GM19328 (cell line): Measurements from ENCODE around the gene BCO1.

Source experiments
- ATAC-seq: cut with Tn5 transposase; IDR thresholded peaks from one replicate; pipeline ENCODE4 v1.9.1; 2021; ENCODE audit warnings: mild to moderate bottlenecking, moderate library complexity; ENCODE audit not compliant: unreplicated experiment

The BCO1 gene

GRCh38 chr16:81232740-81233367 lies 5.6 kb upstream of the BCO1 start:
- no peak for ATAC-seq

- ATAC-seq: no peak
These were observed 1.2 kb upstream of the BCO1 start for GRCh38 chr16:81237282-81237681.

GRCh38 chr16:81237942-81238295 lies 570 bp upstream of the BCO1 start:
- no peak for ATAC-seq

GRCh38 chr16:81239367-81240121 lies 1.1 kb downstream of the BCO1 start:
- ATAC-seq: no peak

GRCh38 chr16:81241706-81242105 lies 3.2 kb downstream of the BCO1 start:
- ATAC-seq: no peak

- no peak for ATAC-seq
These were observed 4.6 kb downstream of the BCO1 start for GRCh38 chr16:81242977-81243618.

GRCh38 chr16:81243942-81244341 lies 5.5 kb downstream of the BCO1 start:
- no peak for ATAC-seq

GRCh38 chr16:81251871-81252270 lies 13.4 kb downstream of the BCO1 start:
- ATAC-seq: no peak

GRCh38 chr16:81253141-81253540 lies 14.7 kb downstream of the BCO1 start:
- ATAC-seq: no peak

GRCh38 chr16:81254922-81255526 lies 16.5 kb downstream of the BCO1 start:
- ATAC-seq: no peak

- ATAC-seq: no peak
These were observed 21.4 kb downstream of the BCO1 start for GRCh38 chr16:81259916-81260315.

GRCh38 chr16:81261049-81261648 lies 22.7 kb downstream of the BCO1 start:
- no peak for ATAC-seq

GRCh38 chr16:81263470-81264220 lies 25.2 kb downstream of the BCO1 start:
- ATAC-seq: no peak

GRCh38 chr16:81264386-81264785 lies 25.9 kb downstream of the BCO1 start:
- no peak for ATAC-seq

- no peak for ATAC-seq
These were observed 26.6 kb downstream of the BCO1 start for GRCh38 chr16:81265052-81265451.

GRCh38 chr16:81265658-81266451 lies 27.4 kb downstream of the BCO1 start:
- ATAC-seq: no peak

GRCh38 chr16:81266680-81267095 lies 28.2 kb downstream of the BCO1 start:
- no peak for ATAC-seq

- ATAC-seq: no peak
These were observed 30.0 kb downstream of the BCO1 start for GRCh38 chr16:81268509-81268908.

GRCh38 chr16:81273223-81273950 lies 34.9 kb downstream of the BCO1 start:
- no peak for ATAC-seq
